Measurements from ENCODE around the gene INPP5F.

INPP5F gene

GRCh38 chr10:119749455-119749854 lies 23.6 kb downstream of the INPP5F start:
- Mint-ChIP-seq H3K36me3 (peaks cover 14% of the 10 kb centered on the region), H3K27ac (no peak overlapping the region), H3K4me1 (peaks cover 32% of the 10 kb centered on the region)

GRCh38 chr10:119750391-119751230 lies 24.8 kb downstream of the INPP5F start:
- Mint-ChIP-seq H3K9me3 (no peaks in the 10 kb centered on the region), H3K27me3 (no peaks in the 10 kb centered on the region), H3K27ac (peak overlapping the region; percentile 60), H3K4me3 (peak overlapping the region; percentile 16), H3K4me1 (peaks cover 22% of the 10 kb centered on the region), H3K36me3 (peaks cover 14% of the 10 kb centered on the region)

More at GRCh38 chr10:119749455-119749854, 23.6 kb downstream of the INPP5F start:
- Mint-ChIP-seq H3K4me3 (no peak overlapping the region), H3K9me3 (no peaks in the 10 kb centered on the region), H3K27me3 (no peaks in the 10 kb centered on the region)

GRCh38 chr10:119753309-119753708 lies 27.5 kb downstream of the INPP5F start:
- H3K4me3 Mint-ChIP-seq: no peak overlapping the region
- H3K27ac Mint-ChIP-seq: no peak overlapping the region
- H3K4me1 Mint-ChIP-seq: peaks cover 15% of the 10 kb centered on the region
- H3K27me3 Mint-ChIP-seq: no peaks in the 10 kb centered on the region
- no peaks in the 10 kb centered on the region for H3K9me3 Mint-ChIP-seq
- H3K36me3 Mint-ChIP-seq: peaks cover 9% of the 10 kb centered on the region

GRCh38 chr10:119754085-119754484 lies 28.2 kb downstream of the INPP5F start:
- H3K9me3 Mint-ChIP-seq: no peaks in the 10 kb centered on the region
- peak overlapping the region; percentile 17 for H3K27ac Mint-ChIP-seq
- no peaks in the 10 kb centered on the region for H3K27me3 Mint-ChIP-seq
- no peak overlapping the region for H3K4me3 Mint-ChIP-seq
- H3K36me3 Mint-ChIP-seq: peaks cover 9% of the 10 kb centered on the region
- peaks cover 15% of the 10 kb centered on the region for H3K4me1 Mint-ChIP-seq

GRCh38 chr10:119754936-119755335 lies 29.1 kb downstream of the INPP5F start:
- Mint-ChIP-seq H3K36me3 (peaks cover 12% of the 10 kb centered on the region), H3K4me3 (no peak overlapping the region), H3K27me3 (no peaks in the 10 kb centered on the region), H3K27ac (no peak overlapping the region), H3K9me3 (no peaks in the 10 kb centered on the region), H3K4me1 (peaks cover 14% of the 10 kb centered on the region)

GRCh38 chr10:119755446-119755845 lies 29.6 kb downstream of the INPP5F start:
- no peak overlapping the region for H3K27ac Mint-ChIP-seq
- H3K27me3 Mint-ChIP-seq: no peaks in the 10 kb centered on the region
- H3K4me1 Mint-ChIP-seq: peaks cover 9% of the 10 kb centered on the region
- no peaks in the 10 kb centered on the region for H3K9me3 Mint-ChIP-seq
- no peak overlapping the region for H3K4me3 Mint-ChIP-seq
- peaks cover 12% of the 10 kb centered on the region for H3K36me3 Mint-ChIP-seq

GRCh38 chr10:119758448-119759195 lies 32.8 kb downstream of the INPP5F start:
- Mint-ChIP-seq H3K36me3 (peaks cover 9% of the 10 kb centered on the region), H3K4me3 (no peak overlapping the region), H3K27me3 (no peaks in the 10 kb centered on the region), H3K9me3 (no peaks in the 10 kb centered on the region), H3K27ac (no peak overlapping the region), H3K4me1 (peaks cover 8% of the 10 kb centered on the region)

GRCh38 chr10:119759832-119760231 lies 34.0 kb downstream of the INPP5F start:
- Mint-ChIP-seq H3K4me1 (peaks cover 10% of the 10 kb centered on the region), H3K27ac (no peak overlapping the region), H3K27me3 (no peaks in the 10 kb centered on the region), H3K9me3 (no peaks in the 10 kb centered on the region), H3K4me3 (no peak overlapping the region), H3K36me3 (peaks cover 5% of the 10 kb centered on the region)

GRCh38 chr10:119761106-119761505 lies 35.3 kb downstream of the INPP5F start:
- Mint-ChIP-seq H3K36me3 (peaks cover 6% of the 10 kb centered on the region), H3K27me3 (no peaks in the 10 kb centered on the region), H3K9me3 (no peaks in the 10 kb centered on the region)

GRCh38 chr10:119762035-119762434 lies 36.2 kb downstream of the INPP5F start:
- H3K36me3 Mint-ChIP-seq: peaks cover 9% of the 10 kb centered on the region

More at GRCh38 chr10:119761106-119761505, 35.3 kb downstream of the INPP5F start:
- Mint-ChIP-seq H3K4me3 (no peak overlapping the region), H3K27ac (no peak overlapping the region), H3K4me1 (peaks cover 10% of the 10 kb centered on the region)

GRCh38 chr10:119762805-119763798 lies 37.3 kb downstream of the INPP5F start:
- Mint-ChIP-seq H3K36me3 (peaks cover 9% of the 10 kb centered on the region), H3K9me3 (no peaks in the 10 kb centered on the region), H3K27ac (peak overlapping the region; percentile 26), H3K4me3 (no peak overlapping the region), H3K27me3 (no peaks in the 10 kb centered on the region), H3K4me1 (peaks cover 12% of the 10 kb centered on the region)

More at GRCh38 chr10:119762035-119762434, 36.2 kb downstream of the INPP5F start:
- peaks cover 10% of the 10 kb centered on the region for H3K4me1 Mint-ChIP-seq
- no peak overlapping the region for H3K4me3 Mint-ChIP-seq
- H3K27me3 Mint-ChIP-seq: no peaks in the 10 kb centered on the region
- H3K9me3 Mint-ChIP-seq: no peaks in the 10 kb centered on the region
- H3K27ac Mint-ChIP-seq: no peak overlapping the region

- Mint-ChIP-seq H3K4me1 (peaks cover 21% of the 10 kb centered on the region), H3K4me3 (no peak overlapping the region), H3K36me3 (peaks cover 9% of the 10 kb centered on the region), H3K27me3 (no peaks in the 10 kb centered on the region), H3K9me3 (no peaks in the 10 kb centered on the region), H3K27ac (peak overlapping the region; percentile 30)
Observed at GRCh38 chr10:119768455-119769094, 42.7 kb downstream of the INPP5F start.

- H3K9me3 Mint-ChIP-seq: no peaks in the 10 kb centered on the region
Observed at GRCh38 chr10:119769886-119770285, 44.0 kb downstream of the INPP5F start.

GRCh38 chr10:119770928-119771327 lies 45.1 kb downstream of the INPP5F start:
- H3K27ac Mint-ChIP-seq: no peak overlapping the region
- H3K9me3 Mint-ChIP-seq: no peaks in the 10 kb centered on the region
- peaks cover 13% of the 10 kb centered on the region for H3K36me3 Mint-ChIP-seq
- H3K27me3 Mint-ChIP-seq: no peaks in the 10 kb centered on the region
- H3K4me3 Mint-ChIP-seq: no peak overlapping the region
- peaks cover 28% of the 10 kb centered on the region for H3K4me1 Mint-ChIP-seq

More at GRCh38 chr10:119769886-119770285, 44.0 kb downstream of the INPP5F start:
- Mint-ChIP-seq H3K4me3 (no peak overlapping the region), H3K36me3 (peaks cover 9% of the 10 kb centered on the region), H3K27me3 (no peaks in the 10 kb centered on the region), H3K27ac (no peak overlapping the region), H3K4me1 (peaks cover 20% of the 10 kb centered on the region)
